ENCODE data around the gene BCAS1. TPM values are rescaled to one million over a fixed set of nuclear protein-coding genes. Genes with fewer than 3 reads are reported as not detected.

BCAS1 gene
- total RNA-seq, 1 donor from 2014 or later = 67.2 TPM

DNA sequence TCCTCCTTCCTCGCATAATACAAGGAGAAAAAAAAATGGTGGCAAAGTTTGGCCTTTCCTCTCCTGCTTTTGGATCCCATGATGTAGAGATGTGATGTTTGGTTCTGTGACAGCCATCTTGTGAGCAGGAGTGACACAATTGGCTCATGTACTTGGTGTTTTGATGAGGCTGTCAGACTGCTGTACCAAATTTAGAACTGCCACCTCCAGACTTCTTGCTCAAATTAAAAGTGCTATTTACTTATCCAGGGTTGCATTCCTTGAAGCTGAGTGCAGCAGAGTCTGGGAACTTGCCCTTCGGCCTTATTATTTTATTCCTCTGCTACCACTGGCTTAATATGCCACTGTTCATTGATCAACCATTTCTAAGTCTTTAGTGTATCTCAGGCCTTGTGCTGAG, 21.9 kb downstream of the BCAS1 start:
- DNase-seq (ENCODE audit: low spot score) = no peak

DNA sequence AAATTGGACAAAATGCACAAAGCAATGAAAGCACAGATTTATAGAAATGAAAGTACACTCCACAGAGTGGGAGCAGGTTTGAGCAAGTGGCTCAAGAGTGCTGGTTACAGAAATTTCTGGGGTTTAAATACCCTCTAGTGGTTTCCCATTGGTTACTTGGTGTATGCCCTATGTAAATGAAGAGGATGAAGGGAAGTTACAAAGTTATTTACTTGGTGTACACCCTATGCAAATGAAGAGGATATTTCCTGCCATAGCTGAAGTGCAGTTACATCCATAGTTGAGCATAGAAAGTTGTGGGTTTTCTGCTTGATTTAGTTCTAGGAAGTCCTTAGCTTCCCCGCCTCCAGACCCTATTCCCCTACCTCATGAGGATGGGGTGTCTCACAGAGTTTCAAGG, 22.7 kb downstream of the BCAS1 start:
- no peak for DNase-seq (ENCODE audit: low spot score)

DNA sequence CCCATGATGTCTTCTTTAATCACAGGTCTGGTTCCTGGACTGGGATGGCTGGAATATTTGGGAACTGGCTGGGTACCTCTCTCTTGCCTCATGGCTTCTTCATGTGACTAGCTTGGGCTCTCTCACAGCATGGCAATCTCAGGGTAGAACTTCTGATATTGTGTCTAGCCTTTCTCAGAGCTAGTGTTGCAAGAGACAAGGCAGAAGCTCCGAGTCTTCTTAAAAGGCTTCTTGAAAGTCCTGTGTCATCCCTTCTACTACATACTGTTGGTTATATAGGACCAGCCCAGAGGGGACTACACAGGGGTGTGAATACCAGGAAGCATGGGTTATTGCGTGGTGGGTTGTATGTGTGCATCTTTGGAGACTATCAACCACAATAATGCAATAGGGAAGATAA, 23.3 kb downstream of the BCAS1 start:
- no peak for DNase-seq (ENCODE audit: low spot score)

DNA sequence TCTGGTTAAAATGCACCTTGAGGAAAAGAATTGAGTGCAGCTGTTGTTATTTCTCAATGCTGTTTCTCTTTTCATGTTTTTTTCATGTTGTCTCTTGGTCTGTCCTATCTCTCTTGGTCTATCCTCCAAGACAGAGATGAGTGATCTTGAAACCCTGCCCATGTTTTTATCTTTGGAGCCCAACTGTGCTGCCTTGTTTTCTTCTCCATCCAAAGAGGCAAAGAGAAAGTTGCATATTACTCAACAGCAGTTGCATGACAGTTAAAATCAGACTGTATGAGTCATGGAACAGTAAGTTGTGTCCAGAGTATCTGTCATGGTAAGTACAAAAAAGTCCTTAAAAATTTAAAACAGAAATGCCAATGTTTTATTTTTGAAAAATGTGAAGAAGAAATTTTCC, 26.2 kb downstream of the BCAS1 start:
- no peak for DNase-seq (ENCODE audit: low spot score)

DNA sequence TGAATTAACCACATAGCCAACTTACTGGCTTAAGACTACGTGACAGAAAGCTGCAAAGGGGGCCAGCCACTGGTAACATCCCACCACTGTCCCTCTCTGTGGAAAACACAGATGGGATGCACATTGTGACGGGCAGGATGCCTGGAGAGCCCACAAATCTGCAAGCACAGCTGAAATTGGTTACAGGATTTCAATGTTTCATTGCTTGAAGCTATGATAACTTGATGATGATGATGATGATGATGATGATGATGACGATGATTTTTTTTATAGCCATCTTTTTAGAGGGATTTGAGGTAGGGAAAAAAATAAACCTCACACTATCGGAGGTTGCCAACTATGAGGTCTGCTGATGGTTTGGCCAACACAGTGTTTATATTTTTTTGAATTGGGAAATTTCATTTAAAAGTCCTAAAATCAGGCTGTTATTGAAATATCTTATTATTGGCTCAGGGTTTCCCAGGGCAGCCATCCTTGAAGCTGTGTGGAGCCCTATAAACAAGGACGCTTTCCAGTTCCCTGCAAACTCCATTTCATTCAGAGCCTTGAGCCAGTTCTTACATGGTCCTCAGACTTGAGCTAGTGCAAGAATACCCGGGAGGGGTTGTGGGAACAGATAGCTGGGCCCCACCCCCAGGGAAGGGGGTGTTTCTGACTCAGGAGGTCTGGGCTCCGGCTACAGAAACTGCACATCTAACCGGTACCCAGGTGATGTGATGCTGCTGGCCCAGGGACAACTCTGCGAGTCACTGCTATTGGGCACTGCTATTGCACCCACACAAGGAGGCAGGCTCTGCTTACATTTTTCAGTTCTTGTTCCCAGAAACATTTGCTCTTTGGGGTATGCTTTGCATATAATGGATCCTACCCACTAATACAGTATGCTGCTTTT, 27.1 kb downstream of the BCAS1 start:
- no peak for DNase-seq (ENCODE audit: low spot score)

DNA sequence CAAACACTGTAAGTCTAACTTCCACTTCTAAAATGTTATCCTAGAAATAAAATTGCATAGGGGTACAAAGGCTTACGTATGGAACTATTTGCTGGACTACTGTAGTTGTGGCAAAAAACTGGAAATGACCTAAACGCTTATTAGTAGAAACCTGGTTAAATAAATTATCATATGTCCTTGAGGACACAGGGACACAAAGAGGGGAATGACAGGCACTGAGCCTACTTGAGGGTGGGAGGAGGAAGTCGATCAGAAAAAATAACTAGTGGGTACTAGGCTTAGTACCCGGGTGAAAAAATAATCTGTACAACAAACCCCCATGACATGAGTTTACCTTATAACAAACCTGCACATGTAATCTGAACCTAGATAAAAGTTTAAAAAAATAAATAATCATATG, 28.4 kb downstream of the BCAS1 start:
- DNase-seq (ENCODE audit: low spot score) = no peak

DNA sequence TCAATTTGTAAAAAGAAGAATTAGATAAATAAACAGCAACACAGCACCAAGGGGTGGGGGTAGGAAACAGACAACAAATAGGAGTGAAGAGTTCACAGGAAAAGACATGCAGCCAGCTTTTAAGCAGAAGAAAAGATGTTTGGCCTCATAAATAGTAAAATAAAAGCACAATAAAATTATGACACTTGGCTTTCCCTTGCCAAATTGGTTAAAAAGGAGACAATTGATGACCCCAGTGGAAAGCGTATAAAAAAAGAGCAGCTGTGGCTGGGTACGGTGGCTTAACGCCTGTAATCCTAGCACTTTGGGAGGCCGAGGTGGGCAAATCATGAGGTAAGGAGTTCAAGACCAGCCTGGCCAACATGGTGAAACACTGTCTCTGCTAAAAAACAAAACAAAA, 29.1 kb downstream of the BCAS1 start:
- no peak for DNase-seq (ENCODE audit: low spot score)

DNA sequence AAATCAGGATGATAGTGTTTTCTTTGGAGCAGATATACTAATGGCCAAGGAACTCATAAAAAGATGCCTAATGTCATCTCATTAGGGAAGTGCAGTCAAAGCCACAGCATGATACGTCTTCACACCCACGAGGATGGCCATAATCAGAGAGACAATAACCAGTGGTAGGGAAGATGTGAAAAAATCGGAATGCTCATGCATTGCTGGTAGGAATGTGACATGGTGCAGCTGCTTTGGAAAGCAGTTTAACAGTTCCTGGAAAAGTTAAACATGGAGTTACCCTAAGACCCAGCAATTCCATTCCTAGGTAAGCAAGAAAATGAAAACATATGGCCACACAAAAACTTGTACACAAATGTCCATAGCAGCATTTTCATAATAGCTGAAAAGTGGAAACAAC, 29.9 kb downstream of the BCAS1 start:
- no peak for DNase-seq (ENCODE audit: low spot score)

DNA sequence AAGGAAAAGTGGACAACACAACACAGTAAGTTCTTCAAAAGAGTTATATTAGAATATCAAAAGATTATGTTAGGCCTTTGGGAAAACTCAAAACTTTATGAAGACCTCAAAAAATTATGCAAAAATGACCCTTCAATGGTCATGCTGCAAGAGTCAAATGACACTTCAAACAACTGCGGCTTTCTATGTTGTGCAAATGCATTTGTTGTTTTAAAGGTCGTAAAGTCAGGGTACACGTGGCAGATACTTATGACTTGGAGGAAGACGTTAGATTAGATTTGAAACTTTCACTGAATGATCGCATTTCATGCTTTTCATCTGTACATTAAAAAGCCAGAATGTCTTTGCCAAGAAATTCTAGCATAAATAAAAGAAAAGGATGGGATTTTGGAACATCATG, 31.4 kb downstream of the BCAS1 start:
- no peak for DNase-seq (ENCODE audit: low spot score)

DNA sequence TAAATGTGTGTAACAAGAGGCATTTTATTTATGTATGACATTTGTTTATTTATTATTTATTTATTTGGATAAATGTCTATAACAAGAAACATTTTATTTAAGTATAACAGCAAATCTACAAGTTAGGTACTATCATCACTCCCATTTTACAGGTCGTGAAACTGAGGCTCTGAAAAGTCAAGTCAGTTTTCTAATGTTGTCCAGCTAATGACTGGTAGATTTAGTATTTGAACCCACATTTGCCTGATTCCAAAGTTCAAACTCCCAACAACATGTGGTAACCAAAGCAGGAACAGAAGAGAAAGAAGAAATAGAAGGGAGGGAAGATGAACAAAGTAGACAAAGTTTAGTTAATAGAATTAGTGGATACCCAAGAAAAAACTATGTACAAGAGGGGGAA, 32.9 kb downstream of the BCAS1 start:
- no peak for DNase-seq (ENCODE audit: low spot score)

DNA sequence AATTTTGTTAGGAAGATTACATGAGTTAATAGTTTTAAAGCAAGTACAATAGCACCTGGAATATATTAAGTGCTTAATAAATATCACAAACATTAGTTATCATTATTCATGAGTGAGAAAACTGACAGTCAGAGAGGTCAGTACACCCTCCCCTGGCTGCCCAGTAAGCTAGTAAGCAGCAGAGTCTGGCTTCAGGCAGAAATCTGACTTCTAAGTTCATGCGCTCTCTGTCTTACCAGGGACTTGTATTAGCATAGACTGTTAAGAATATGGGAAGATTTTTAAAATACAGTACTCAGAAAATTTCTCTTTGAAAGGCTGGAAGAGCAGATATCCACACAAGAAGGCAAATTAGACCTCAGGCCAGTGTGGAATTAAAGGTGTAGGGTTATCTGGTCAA, 40.8 kb downstream of the BCAS1 start:
- DNase-seq (ENCODE audit: low spot score) = no peak

DNA sequence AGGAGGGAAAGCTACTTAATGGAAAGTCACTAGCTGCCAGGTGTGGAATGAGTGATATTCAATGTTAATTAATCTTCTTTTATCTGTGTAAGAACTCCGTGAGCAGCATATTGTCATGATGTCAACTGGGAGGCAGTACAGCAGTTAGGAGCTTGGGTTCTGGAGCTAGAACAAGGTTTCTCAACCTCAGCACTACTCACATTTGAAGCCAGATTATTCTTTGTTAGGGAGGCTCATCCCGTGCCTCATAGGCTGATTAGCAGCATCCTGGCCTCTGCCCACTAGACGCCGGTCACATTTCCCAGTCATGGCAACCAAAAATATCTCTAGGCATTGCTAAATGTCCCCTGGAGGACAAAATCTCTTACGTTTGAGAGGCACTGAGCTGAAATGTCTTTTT, 41.2 kb downstream of the BCAS1 start:
- DNase-seq (ENCODE audit: low spot score) = no peak

DNA sequence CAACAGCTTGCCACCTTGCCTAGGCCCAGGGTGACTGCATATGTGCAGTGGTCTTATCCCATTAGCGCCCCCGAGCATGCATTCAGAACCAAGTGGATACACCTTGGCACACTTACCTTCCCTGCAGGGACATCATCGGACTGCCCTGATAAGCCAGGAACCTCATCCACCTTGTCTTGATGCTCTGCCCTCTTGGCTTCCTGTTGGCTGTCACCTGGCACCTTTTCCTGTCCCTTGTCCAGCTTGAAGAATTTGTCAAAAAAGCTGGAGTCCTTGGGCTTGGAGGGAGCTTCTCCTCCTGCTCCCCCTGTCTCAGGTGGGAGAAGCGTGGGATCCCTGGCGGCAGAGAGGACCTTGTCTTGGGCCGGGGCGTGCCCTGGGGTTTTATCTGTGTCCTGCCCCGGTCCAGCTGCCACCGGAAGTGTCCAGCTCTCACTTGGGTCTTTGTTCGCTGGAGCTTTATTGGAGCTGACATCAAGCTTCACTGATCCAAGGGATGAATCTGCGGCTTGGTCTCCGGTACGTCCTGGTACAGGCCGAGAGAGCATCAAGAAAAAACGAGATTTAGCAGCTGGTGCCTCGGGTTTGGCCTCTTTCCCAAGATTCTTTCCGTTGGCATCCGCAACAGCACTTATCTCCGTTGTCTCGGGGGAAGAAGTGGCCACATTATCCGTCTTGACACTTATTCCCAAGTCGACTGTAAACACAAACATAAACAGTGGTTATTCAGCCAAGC, 42.0 kb downstream of the BCAS1 start:
- no peak for DNase-seq (ENCODE audit: low spot score)

DNA sequence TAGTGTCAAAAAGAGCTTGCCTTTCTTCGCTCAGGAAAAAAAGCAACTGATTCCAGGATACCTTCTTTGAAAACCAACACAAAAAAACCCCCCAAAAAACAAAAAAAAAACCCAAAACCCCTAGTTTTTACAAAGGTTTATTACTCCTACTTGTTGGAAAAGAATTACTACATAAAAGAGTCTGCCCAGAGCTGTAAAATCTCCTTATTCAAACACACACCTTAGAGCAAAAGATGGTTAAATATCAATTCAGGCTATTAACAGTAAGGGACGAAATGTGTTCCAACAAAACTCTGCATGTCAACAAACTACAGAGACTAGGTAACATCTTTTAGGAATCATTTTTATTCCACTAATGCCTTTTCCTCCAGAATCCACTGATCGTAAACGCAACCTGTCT, 42.7 kb downstream of the BCAS1 start:
- DNase-seq (ENCODE audit: low spot score) = no peak

DNA sequence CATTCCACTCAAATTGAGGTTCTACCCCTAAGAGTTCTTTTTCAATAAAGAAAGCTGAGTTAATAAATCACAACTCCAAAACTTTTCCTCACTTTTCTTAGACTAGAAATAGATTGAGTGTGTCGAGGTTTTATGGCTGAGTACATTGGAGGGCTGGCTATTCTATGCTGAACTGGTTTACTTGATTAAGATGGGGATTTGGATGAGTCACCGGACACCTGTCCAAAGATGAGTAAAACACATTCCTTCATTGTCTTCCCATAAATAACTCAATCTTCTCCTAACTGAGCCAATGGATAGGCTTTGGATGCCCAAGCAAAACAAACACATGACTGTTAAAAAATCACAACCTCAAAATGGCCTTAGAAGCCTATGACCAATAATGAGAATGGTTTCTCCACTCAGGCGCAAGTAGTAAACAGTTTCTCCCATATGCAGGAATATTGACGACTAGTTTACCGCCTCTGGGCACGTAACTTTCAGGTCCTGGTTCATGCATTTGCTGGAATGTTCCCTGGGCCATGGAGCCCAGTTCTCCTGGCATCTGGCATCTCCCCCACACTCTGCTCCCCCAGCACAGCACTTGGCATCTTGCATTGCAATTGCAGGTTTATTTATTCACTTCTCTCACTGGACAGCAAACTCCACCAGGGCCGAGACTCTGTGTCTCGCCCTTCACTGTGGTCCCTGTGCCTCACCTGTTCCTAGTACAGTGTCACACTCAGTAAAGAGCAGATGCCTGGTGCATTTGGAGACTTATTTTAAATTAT, 43.9 kb downstream of the BCAS1 start:
- no peak for DNase-seq (ENCODE audit: low spot score)

DNA sequence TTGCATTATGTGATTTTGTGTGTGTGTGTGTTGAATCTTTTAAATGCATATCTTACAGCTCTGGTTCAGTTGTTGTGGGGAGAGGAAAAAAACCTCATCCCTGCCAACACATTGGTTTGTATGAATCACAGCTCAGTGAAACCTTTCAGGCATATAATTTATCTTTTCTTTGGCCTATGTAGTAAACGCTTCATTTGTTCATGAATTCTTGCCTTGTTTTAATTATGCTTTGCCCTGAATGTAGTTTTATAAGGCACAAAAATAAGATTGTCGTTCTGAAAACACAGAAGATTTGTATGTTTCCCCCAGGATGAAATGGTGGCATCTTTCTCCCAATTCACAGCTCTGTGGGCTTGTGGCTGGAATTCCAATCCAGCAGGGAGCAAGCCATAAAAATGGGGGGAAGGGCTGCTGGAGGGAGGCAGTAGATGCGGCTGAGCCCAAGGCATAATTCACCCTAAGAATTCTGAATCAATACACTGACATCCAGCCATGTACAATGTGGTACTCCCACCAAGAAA, 45.1 kb downstream of the BCAS1 start:
- DNase-seq (ENCODE audit: low spot score) = no peak

DNA sequence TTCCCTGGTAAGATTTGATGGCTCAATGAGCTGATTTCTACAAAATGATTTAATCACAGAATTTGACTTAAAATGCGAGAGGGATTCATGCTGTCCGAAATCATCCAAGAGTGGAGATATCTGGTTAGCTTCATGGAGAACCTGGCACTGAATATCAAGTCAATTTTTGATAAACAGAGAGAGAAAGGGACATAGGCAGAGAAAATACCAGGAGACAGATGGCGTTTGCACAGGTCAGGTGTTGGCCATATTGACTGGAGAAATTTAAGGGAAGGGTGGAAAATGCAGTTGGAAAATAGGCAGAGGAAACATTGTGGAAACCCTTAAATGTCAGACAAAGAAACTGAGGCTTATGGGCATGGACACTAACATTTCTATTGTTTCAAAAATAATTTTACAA, 47.0 kb downstream of the BCAS1 start:
- no peak for DNase-seq (ENCODE audit: low spot score)

DNA sequence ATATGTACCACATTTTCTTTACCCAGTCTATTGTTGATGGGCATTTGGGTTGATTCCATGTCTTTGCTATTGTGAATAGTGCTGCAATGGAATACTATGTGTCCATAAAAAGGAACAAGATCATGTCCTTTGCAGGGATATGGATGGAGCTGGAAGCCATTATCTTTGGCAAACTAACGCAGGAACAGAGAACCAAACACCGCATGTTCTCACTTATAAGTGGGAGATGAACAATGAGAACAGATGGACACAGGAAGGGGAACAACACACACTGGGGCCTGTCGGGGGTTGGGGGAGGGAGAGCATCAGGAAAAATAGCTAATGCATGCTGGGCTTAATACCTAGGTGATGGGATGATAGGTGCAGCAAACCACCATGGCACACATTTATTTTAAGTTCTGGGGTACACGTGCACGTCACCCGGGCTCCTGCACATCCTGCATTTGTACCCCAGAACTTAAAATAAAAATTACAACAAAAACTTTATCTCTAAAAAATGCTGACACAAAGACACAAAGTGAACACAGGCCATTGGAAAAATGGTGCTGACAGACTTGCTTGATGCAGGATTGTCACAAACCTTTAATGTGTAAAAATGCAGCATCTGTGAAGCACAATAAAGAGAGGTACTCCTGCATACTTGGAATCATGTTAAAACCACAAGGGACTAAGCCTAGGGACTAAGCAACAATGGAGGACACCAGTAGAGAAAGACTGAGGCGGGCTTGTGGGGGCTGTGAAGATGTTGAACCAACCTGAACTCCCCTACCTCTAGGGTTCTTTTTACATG, 48.8 kb downstream of the BCAS1 start:
- DNase-seq (ENCODE audit: low spot score) = no peak

DNA sequence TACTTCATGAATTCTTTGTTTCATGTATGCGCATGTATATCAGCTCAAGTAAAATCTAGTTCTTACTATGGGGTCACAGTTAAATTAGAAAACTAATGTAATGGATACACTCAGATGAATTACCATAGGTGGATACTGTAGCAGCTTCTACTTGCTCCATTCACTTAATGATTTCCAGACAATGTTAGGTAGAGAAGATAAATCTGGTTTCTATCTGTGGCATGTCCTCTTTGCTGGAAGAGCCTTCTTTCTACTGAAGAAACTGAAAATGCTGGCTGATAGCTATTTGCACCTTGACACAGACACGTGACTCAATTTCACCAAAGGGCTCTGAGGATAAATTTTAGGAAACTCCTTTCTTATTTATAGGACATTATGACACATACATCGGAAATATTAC, 49.5 kb downstream of the BCAS1 start:
- no peak for DNase-seq (ENCODE audit: low spot score)

DNA sequence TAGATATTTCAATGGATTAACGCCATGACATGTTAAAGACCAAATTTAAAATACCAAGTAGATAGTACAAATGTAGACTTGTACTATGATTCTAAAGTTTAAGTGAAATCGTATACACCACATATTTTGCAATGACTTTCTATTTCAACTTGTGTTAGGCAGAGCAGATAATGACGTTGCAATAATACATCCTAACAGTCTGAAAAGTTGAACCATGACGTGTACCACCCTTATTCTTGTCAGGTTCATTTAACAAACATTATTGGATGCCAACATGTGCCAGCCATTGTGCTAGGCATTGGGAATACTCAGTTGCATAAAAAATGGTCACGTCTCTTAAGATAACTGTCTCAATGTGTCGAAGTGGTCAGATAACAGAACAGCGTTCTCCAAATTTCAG, 50.0 kb downstream of the BCAS1 start:
- DNase-seq (ENCODE audit: low spot score) = no peak

DNA sequence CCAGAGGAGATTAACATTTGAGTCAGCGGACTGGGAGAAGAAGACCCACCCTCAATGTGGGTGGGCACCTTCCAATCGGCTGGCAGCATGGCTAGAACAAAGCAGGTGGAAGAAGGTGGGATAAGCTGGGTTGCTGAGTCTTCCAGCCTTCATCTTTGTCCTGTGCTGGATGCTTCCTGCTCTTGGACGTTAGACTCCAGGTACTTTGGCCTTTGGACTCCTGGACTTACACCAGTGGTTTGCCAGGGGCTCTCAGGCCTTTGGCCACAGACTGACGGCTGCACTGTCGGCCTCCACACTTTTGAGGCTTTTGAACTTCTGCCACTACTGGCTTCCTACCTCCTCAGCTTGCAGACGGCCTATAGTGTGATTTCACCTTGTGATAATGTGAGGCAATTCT, 50.8 kb downstream of the BCAS1 start:
- DNase-seq (ENCODE audit: low spot score) = no peak

DNA sequence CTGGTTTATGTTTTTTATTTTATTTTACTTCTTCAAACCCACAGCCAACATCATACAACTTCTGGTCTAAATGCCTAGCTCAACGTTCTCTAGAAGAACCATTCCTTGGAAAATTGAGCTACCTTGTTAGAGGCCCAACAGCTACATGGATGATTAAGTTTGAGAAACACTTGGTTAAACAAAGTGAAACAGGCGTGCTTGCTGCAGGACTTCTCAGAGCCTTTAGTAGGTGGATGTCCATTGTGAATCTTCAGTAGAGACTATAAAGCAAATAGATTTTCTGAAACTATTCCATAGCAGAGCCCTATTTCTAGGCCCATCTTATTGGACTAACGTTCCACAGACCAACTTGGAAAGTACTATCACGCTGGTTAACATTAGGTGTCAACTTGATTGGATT, 51.3 kb downstream of the BCAS1 start:
- DNase-seq (ENCODE audit: low spot score) = no peak
